ENCODE results near the gene PHF12. TPM values are rescaled to one million over a fixed set of nuclear protein-coding genes. Genes with fewer than 3 reads are reported as not detected.

Gene PHF12
- total and polyA plus RNA-seq, 10 of the 15 experiments (the other 5 are each of a cell fraction or from before 2014, with no cell fraction given) = 1.3 to 43.9 (median 19.2) TPM

DNA sequence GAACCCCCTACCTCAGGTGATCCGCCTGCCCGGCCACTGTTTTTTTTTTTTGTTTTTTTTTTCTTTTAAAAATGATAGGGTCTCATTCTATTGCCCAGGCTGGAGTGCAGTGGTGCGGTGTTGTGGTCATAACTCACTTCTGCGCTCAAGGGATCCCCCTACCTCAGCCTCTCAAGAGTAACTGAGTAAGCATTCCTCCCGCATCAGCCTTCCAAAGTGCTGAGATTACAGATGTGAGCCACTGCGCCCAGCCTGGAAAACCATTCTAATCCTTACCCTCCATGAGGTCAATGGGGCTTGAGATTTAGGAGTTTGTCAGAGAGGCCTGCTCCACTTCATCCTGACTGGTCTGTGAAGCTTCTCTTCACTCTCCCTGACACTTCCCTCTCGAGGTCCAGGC is 84.0 kb downstream of the PHF12 start (continued):
- TF ChIP-seq, protein P1, sequence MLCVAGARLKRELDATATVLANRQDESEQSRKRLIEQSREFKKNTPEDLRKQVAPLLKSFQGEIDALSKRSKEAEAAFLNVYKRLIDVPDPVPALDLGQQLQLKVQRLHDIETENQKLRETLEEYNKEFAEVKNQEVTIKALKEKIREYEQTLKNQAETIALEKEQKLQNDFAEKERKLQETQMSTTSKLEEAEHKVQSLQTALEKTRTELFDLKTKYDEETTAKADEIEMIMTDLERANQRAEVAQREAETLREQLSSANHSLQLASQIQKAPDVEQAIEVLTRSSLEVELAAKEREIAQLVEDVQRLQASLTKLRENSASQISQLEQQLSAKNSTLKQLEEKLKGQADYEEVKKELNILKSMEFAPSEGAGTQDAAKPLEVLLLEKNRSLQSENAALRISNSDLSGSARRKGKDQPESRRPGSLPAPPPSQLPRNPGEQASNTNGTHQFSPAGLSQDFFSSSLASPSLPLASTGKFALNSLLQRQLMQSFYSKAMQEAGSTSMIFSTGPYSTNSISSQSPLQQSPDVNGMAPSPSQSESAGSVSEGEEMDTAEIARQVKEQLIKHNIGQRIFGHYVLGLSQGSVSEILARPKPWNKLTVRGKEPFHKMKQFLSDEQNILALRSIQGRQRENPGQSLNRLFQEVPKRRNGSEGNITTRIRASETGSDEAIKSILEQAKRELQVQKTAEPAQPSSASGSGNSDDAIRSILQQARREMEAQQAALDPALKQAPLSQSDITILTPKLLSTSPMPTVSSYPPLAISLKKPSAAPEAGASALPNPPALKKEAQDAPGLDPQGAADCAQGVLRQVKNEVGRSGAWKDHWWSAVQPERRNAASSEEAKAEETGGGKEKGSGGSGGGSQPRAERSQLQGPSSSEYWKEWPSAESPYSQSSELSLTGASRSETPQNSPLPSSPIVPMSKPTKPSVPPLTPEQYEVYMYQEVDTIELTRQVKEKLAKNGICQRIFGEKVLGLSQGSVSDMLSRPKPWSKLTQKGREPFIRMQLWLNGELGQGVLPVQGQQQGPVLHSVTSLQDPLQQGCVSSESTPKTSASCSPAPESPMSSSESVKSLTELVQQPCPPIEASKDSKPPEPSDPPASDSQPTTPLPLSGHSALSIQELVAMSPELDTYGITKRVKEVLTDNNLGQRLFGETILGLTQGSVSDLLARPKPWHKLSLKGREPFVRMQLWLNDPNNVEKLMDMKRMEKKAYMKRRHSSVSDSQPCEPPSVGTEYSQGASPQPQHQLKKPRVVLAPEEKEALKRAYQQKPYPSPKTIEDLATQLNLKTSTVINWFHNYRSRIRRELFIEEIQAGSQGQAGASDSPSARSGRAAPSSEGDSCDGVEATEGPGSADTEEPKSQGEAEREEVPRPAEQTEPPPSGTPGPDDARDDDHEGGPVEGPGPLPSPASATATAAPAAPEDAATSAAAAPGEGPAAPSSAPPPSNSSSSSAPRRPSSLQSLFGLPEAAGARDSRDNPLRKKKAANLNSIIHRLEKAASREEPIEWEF (IDR thresholded peaks at IDR 0.05; ENCODE audit: insufficient replicate concordance, low read depth, low read length) = no peak
- TF ChIP-seq CHD2 (IDR thresholded peaks at IDR 0.05; ENCODE audit: borderline replicate concordance, low read depth, low read length) = no peak
- no peak for TF ChIP-seq GATAD2B (conservative IDR thresholded peaks at IDR 0.05; ENCODE audit: low read depth)
- TF ChIP-seq, protein P2, sequence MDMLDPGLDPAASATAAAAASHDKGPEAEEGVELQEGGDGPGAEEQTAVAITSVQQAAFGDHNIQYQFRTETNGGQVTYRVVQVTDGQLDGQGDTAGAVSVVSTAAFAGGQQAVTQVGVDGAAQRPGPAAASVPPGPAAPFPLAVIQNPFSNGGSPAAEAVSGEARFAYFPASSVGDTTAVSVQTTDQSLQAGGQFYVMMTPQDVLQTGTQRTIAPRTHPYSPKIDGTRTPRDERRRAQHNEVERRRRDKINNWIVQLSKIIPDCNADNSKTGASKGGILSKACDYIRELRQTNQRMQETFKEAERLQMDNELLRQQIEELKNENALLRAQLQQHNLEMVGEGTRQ (IDR thresholded peaks at IDR 0.05; ENCODE audit: borderline replicate concordance, low read depth, low read length) = no peak
- TF ChIP-seq SUPT20H (IDR thresholded peaks at IDR 0.05; ENCODE audit: borderline replicate concordance, control insufficient read depth, low read depth, low read length) = no peak
- no peak for TF ChIP-seq IRF4 (IDR thresholded peaks at IDR 0.05; ENCODE audit: low read depth, low read length)

Data from GM12878 (cell line).